Measurements from ENCODE around the gene SIRPA.

GRCh38 chr20:1931830-1932229 lies 36.6 kb downstream of the SIRPA start:
- no peak for TF ChIP-seq CTCF (optimal IDR thresholded peaks at IDR 0.05 in 1 of 3, IDR thresholded peaks at IDR 0.05 in 1 of 3, conservative IDR thresholded peaks at IDR 0.05 in 1 of 3; ENCODE audit: extremely low read depth in 1 of 3, insufficient read depth in 2 of 3, low read length in 3 of 3)
- TF ChIP-seq EZH2 (IDR thresholded peaks at IDR 0.05; ENCODE audit: low read length), result no peak
